Lower lobe of right lung (tissue), 2 donors: Measurements from ENCODE around the gene ADAM8. TPM values are rescaled to one million over a fixed set of nuclear protein-coding genes. Genes with fewer than 3 reads are reported as not detected.
A peak's percentile ranks its signal among the peaks of the same experiment; 100 is the strongest.

Experiments used
- ATAC-seq, 2 donors: fragments of 200-7000 bp; cut with Tn5 transposase; one replicate each; pipeline ENCODE4 v1.9.1; 2020 to 2022; ENCODE audit warnings: mild to moderate bottlenecking in 2 of 2, moderate library complexity in 2 of 2
- DNase-seq: peaks from one replicate; pipeline ENCODE4 v3.0.0-alpha.2; 2020
- H3K27ac ChIP-seq: fragments of 200-600 bp; one replicate; pipeline ENCODE4 v1.8.0; 2022
- H3K27me3 ChIP-seq: fragments of 200-600 bp; one replicate; pipeline ENCODE4 v1.8.0; 2022; ENCODE audit warnings: low read depth
- H3K36me3 ChIP-seq: fragments of 200-600 bp; one replicate; pipeline ENCODE4 v1.8.0; 2022; ENCODE audit warnings: mild to moderate bottlenecking
- H3K4me1 ChIP-seq: fragments of 200-600 bp; one replicate; pipeline ENCODE4 v1.8.0; 2022
- H3K4me3 ChIP-seq: fragments of 200-600 bp; one replicate; pipeline ENCODE4 v1.8.0; 2022; ENCODE audit warnings: mild to moderate bottlenecking
- H3K9me3 ChIP-seq: fragments of 200-600 bp; one replicate; pipeline ENCODE4 v1.8.0; 2022
- CTCF ChIP-seq: fragments of 200-600 bp; IDR thresholded peaks from one replicate; pipeline ENCODE4 v1.8.0; 2022; ENCODE audit warnings: antibody characterized with exemption, mild to moderate bottlenecking
- intact Hi-C: fragments of 100-400 bp; cut with DNase I; formaldehyde crosslinking; loops from one replicate; pipeline ENCODE4 v1.11.0; 2022
- total RNA-seq: library from RNA; stranded (reverse); fragmentation: NEBNext Ultra II Directional; extraction: Animal tissue kit (Norgen Biotek cat#: 25700); gene quantifications from one replicate; pipeline ENCODE4 v1.2.1, GENCODE V29; 2021
- donor health status: DM: no; HTN: yes; CAD: no; lungs with severe emphysema.

Gene ADAM8
- total RNA-seq, 1 donor from 2014 or later = 18.7 TPM

GRCh38 chr10:133292919-133293809 lies 16.5 kb upstream of the ADAM8 start:
- Histone ChIP-seq H3K9me3 (no peaks in the 10 kb centered on the region), H3K36me3 (peaks cover 87% of the 10 kb centered on the region), H3K4me3 (no peak overlapping the region), H3K27ac (no peak overlapping the region), H3K4me1 (peaks cover 11% of the 10 kb centered on the region), H3K27me3 (no peaks in the 10 kb centered on the region)
- TF ChIP-seq CTCF = no peak
- ATAC-seq = peak; percentile 14 to 52
- DNase-seq = no peak
- intact Hi-C loops = no loop called here

DNA sequence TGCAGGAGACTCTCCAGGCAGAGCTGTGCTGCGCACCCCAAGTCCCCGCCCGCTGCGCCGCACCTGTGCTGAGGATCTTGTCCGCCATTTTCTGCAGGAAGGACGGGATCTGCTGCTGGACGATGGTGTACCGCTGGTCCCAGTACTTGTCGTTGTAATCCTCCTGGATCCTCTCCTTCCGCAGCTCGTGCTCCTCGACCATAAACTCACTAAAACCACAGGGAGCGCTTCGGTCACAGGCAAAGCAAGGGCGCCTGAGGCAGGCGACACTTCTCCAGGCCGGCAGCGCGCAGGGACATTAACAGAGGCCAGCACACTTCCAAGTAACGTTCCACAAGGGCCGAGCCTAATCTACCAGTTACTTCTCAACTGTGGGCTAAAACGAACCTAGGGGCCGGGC lies 13.1 kb upstream of the ADAM8 start:
- Histone ChIP-seq H3K27ac (no peak overlapping the region), H3K4me1 (peaks cover 11% of the 10 kb centered on the region), H3K36me3 (peaks cover 85% of the 10 kb centered on the region), H3K9me3 (no peaks in the 10 kb centered on the region), H3K27me3 (no peaks in the 10 kb centered on the region), H3K4me3 (no peak overlapping the region)
- DNase-seq (no peak), ATAC-seq (no peak)
- intact Hi-C loops = no loop called here
- no peak for TF ChIP-seq CTCF

DNA sequence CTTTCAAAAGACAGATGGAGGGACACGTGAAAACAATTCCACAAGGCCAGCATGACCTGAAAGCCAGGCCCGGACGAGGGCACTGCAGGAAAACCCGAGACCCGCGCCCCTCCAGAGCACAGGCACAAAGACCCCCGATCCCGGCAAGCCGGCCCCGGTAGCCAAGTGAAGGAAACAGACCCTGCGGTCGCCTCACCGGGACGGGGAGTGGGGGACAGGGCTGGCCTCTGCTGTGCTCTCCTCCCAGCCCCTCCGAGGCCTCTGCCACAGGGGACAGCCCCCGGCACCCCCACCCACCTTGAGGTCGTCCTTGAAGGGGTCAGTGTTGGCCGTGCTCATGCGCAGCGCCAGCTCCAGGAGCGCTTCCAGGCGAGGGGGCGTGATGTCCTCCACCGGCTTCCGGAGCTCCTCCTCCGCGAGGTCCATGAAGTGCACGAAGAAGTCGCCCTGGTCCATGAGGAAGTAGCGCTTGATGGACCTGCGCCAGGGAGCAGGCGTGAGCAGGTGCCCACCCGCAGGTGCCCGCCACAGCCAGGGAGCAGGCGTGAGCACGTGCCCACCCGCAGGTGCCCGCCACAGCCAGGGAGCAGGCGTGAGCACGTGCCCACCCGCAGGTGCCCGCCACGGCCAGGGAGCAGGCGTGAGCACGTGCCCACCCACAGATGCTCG lies 11.3 kb upstream of the ADAM8 start:
- intact Hi-C loops = no loop called here
- ATAC-seq = peak in 1 of 2 donors; percentile 29
- TF ChIP-seq CTCF = no peak
- no peak overlapping the region for H3K4me3 ChIP-seq
- no peak for DNase-seq
- H3K27ac ChIP-seq = no peak overlapping the region
- no peaks in the 10 kb centered on the region for H3K9me3 ChIP-seq
- H3K36me3 ChIP-seq = peaks cover 84% of the 10 kb centered on the region
- H3K4me1 ChIP-seq = peaks cover 5% of the 10 kb centered on the region
- H3K27me3 ChIP-seq = no peaks in the 10 kb centered on the region

GRCh38 chr10:133286366-133286765 lies 9.7 kb upstream of the ADAM8 start:
- H3K9me3 ChIP-seq = no peaks in the 10 kb centered on the region
- intact Hi-C loops = no loop called here
- H3K4me3 ChIP-seq = no peak overlapping the region
- DNase-seq (no peak), ATAC-seq (no peak)
- H3K27me3 ChIP-seq = no peaks in the 10 kb centered on the region
- H3K4me1 ChIP-seq = no peaks in the 10 kb centered on the region
- no peak for TF ChIP-seq CTCF
- peaks cover 93% of the 10 kb centered on the region for H3K36me3 ChIP-seq
- H3K27ac ChIP-seq = no peak overlapping the region

DNA sequence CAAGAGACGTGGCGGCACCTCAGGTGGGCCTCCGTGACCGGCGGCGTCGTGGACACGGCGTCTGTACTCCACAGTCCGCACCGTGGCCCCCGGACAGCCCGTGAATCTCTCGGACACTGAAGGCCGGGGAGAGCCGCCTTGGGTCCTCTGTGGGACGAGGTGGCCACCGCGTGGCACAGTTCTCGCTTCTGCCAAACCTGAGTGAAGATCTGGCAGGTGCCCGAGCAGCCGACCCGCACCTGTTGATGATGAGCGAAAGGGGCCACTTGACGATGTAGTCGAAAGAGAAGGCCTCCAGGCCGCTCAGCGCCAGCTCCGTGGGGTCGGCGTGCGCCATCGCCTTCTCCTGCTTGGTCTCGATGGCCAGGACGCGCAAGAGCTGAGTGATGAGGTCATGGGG lies 8.5 kb upstream of the ADAM8 start:
- no peak for DNase-seq
- Histone ChIP-seq H3K4me1 (no peaks in the 10 kb centered on the region), H3K27me3 (no peaks in the 10 kb centered on the region), H3K27ac (no peak overlapping the region), H3K9me3 (no peaks in the 10 kb centered on the region), H3K4me3 (no peak overlapping the region), H3K36me3 (peaks cover 92% of the 10 kb centered on the region)
- intact Hi-C loops = no loop called here
- ATAC-seq = no peak
- no peak for TF ChIP-seq CTCF
